ENCODE data around the gene DMXL2.
"Not testable (repeated sequence)": the region's sequence is repeated elsewhere in the genome, so short reads cannot be mapped to it uniquely, and the experiment has no call there.

Gene DMXL2

DNA sequence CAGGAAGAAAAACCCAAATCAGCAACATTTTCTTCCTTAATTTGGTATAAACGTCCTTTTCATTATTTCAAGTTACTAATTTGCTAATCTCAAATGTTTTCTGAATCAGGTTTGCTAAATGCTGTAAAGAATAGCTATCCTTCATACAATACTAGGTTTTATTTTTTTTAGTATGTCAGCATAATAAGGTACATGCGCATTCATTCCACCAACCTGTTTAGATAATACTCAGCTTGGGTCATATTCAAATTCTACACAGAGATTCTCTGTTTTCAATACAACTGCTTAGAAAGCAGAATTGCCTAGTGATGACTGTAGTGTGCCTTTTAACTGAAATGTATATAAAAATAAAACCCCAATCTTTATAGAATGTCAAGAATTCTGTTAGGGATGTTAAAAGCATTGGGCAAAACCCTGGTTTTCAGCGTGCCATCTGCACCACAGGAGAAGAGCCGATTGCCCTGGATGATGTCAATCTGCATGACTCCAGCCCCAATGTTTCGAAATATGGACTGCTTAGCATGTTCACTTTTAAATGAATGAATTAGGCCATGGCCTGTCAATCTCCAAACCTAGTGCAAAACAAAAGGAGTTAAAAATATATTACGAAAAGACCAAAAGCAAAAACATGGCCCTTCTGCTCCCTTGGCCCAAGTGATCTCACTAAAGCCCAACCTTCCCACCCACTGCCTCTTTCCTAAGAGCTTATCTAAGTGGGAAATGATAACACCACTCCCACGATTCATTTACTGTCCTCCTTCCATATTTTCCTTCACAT, 173.8 kb downstream of the DMXL2 start:
- DNase-seq (no peak), ATAC-seq (no peak)
- peaks cover 3% of the 10 kb centered on the region for H3K4me1 Mint-ChIP-seq
- peaks cover 10% of the 10 kb centered on the region for H3K36me3 Mint-ChIP-seq (ENCODE audit: low read depth)
- no peaks in the 10 kb centered on the region for H3K9me3 Mint-ChIP-seq
- H3K4me3 Mint-ChIP-seq: no peak overlapping the region
- H3K27me3 Mint-ChIP-seq: no peaks in the 10 kb centered on the region
- H3K27ac Mint-ChIP-seq: no peak overlapping the region

GRCh38 chr15:51447855-51448621, 174.5 kb downstream of the DMXL2 start:
- H3K27me3 Mint-ChIP-seq: no peaks in the 10 kb centered on the region
- H3K27ac Mint-ChIP-seq: no peak overlapping the region
- no peaks in the 10 kb centered on the region for H3K9me3 Mint-ChIP-seq
- ATAC-seq (no peak), DNase-seq (no peak)
- no peak overlapping the region for H3K4me3 Mint-ChIP-seq
- peaks cover 10% of the 10 kb centered on the region for H3K36me3 Mint-ChIP-seq (ENCODE audit: low read depth)
- H3K4me1 Mint-ChIP-seq: peaks cover 3% of the 10 kb centered on the region

DNA sequence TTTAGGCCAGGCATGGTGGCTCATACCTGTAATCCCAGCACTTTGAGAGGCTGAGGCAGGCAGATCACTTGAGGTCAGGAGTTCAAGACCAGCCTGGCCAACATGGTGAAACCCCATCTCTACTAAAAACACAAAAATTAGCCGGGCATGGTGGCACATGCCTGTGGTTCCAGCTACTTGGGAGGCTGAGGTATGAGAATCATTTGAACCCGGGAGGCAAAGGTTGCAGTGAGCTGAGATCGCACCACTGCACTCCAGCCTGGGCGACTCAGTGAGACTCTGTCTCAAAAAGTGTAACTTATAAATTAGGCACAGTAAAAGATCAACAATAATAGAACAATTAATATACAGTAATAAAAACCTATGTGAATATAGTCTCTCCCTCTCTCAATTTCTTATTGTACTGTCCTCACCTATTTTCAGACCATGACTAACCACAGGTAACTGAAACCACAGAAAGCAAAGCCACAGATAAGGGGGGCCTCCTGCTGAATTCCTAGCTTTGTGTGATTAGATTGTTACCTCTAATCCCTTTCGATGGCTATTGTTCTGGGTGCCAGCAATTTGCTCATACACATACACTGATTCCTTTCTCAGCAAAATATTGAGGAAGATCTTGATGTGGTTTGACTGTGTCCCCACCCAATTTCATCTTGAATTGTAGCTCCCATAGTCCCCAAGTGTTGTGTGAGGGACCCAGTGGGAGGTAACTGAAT, 176.4 kb downstream of the DMXL2 start:
- H3K36me3 Mint-ChIP-seq (ENCODE audit: low read depth): peaks cover 10% of the 10 kb centered on the region
- H3K27me3 Mint-ChIP-seq, DNase-seq, H3K4me1 Mint-ChIP-seq, ATAC-seq, H3K4me3 Mint-ChIP-seq, H3K27ac Mint-ChIP-seq, H3K9me3 Mint-ChIP-seq: not testable (repeated sequence)

GRCh38 chr15:51444807-51445206, 177.8 kb downstream of the DMXL2 start:
- ATAC-seq (no peak), DNase-seq (no peak)
- Mint-ChIP-seq H3K4me1 (peaks cover 3% of the 10 kb centered on the region), H3K4me3 (no peak overlapping the region), H3K36me3 (ENCODE audit: low read depth) (peaks cover 5% of the 10 kb centered on the region), H3K27ac (no peak overlapping the region), H3K9me3 (no peaks in the 10 kb centered on the region), H3K27me3 (peaks cover 6% of the 10 kb centered on the region)

DNA sequence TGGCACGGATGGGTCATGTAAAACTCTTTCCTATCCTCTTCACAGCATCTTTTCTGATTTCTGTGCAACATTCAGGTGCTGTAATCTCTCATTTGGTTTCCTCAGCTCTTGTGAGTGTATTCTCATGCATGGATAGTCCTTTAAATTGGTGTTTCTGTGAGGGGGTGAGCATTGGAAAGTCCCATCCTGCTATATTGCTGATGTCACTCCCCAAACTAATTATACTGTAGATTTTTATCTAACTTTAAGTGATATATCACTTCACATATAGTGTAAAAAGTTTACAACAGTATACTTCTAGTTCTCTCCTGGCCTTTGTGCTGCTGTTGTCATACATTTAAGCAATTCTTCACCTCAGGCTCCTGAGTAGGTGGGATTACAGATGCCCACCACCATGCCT, 178.5 kb downstream of the DMXL2 start:
- no peak overlapping the region for H3K4me3 Mint-ChIP-seq
- peaks cover 3% of the 10 kb centered on the region for H3K4me1 Mint-ChIP-seq
- H3K27ac Mint-ChIP-seq: no peak overlapping the region
- H3K36me3 Mint-ChIP-seq (ENCODE audit: low read depth): peaks cover under 1% of the 10 kb centered on the region
- no peak for DNase-seq
- no peak for ATAC-seq
- no peaks in the 10 kb centered on the region for H3K9me3 Mint-ChIP-seq
- peaks cover 6% of the 10 kb centered on the region for H3K27me3 Mint-ChIP-seq

GRCh38 chr15:51443282-51443914, 179.2 kb downstream of the DMXL2 start:
- Mint-ChIP-seq H3K27me3 (peaks cover 7% of the 10 kb centered on the region), H3K27ac (no peak overlapping the region), H3K4me1 (peaks cover 3% of the 10 kb centered on the region), H3K4me3 (no peak overlapping the region), H3K36me3 (ENCODE audit: low read depth) (no peaks in the 10 kb centered on the region), H3K9me3 (no peaks in the 10 kb centered on the region)
- ATAC-seq (no peak), DNase-seq (no peak)

DNA sequence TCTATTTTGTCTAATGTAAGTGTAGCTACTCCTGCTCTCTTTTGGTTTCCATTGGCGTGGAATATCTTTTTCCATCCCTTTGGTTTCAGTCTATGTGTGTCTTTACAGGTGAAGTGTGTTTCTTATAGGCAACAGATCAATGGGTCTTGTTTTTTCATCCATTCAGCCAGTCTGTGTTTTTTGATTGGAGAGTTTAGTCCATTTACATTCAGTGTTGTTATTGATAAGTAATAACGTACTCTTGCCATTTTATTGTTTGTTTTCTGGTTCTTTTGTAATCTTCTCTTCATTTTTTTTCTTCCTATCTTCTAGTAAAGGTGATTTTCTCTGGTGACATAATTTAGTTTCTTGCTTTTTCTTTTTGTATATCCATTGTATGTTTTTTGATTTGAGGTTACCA, 184.0 kb downstream of the DMXL2 start:
- Mint-ChIP-seq H3K27me3 (peaks cover 12% of the 10 kb centered on the region), H3K36me3 (ENCODE audit: low read depth) (no peaks in the 10 kb centered on the region), H3K27ac (no peak overlapping the region), H3K9me3 (no peaks in the 10 kb centered on the region), H3K4me1 (no peaks in the 10 kb centered on the region), H3K4me3 (no peak overlapping the region)
- no peak for ATAC-seq
- DNase-seq: no peak

GRCh38 chr15:51425517-51426040, 197.0 kb downstream of the DMXL2 start:
- Mint-ChIP-seq H3K27ac (no peak overlapping the region), H3K4me3 (no peak overlapping the region), H3K9me3 (peaks cover 4% of the 10 kb centered on the region)

DNA sequence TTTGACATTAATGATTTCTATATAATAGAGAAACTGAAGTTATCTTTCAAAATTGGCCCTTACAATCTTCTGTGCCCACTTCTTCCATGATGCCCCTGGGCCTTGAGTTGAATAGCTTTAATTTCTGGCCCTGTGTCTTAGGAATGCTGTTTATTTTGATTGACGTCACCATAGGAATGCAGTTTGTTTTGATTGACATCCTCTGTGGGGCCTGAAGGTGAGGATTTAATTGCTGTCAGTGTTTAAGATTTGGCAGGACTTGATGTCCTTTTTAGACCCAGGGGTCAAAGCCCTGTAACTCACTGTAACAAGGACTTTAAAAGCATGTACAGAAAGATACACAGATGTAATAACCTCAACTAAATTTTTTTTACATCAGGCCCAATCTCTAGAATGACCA, 197.8 kb downstream of the DMXL2 start:
- H3K9me3 Mint-ChIP-seq: peaks cover 4% of the 10 kb centered on the region
- H3K4me1 Mint-ChIP-seq: no peaks in the 10 kb centered on the region
- H3K36me3 Mint-ChIP-seq (ENCODE audit: low read depth): no peaks in the 10 kb centered on the region
- no peak overlapping the region for H3K27ac Mint-ChIP-seq
- no peak overlapping the region for H3K4me3 Mint-ChIP-seq
- DNase-seq (no peak), ATAC-seq (no peak)
- H3K27me3 Mint-ChIP-seq: peaks cover 8% of the 10 kb centered on the region

More at GRCh38 chr15:51425517-51426040, 197.0 kb downstream of the DMXL2 start:
- Mint-ChIP-seq H3K27me3 (peaks cover 8% of the 10 kb centered on the region), H3K36me3 (ENCODE audit: low read depth) (no peaks in the 10 kb centered on the region), H3K4me1 (no peaks in the 10 kb centered on the region)
- DNase-seq (no peak), ATAC-seq (no peak)

DNA sequence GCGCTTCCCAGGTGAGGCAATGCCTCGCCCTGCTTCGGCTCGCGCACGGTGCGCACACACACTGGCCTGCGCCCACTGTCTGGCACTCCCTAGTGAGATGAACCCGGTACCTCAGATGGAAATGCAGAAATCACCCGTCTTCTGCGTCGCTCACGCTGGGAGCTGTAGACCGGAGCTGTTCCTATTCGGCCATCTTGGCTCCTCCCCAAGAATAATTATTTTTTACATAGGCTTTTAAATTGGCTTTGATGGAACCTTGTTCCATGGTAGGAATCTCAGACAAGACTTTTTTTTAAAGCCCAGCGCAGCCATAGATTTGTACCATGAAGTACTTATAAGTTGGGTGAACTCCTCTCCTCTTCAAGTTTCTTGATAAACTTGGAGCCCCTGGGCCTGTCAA, 199.5 kb downstream of the DMXL2 start:
- H3K4me3 Mint-ChIP-seq; H3K36me3 Mint-ChIP-seq (ENCODE audit: low read depth); H3K4me1 Mint-ChIP-seq; H3K27me3 Mint-ChIP-seq; H3K9me3 Mint-ChIP-seq; H3K27ac Mint-ChIP-seq; ATAC-seq; DNase-seq: not testable (repeated sequence)

DNA sequence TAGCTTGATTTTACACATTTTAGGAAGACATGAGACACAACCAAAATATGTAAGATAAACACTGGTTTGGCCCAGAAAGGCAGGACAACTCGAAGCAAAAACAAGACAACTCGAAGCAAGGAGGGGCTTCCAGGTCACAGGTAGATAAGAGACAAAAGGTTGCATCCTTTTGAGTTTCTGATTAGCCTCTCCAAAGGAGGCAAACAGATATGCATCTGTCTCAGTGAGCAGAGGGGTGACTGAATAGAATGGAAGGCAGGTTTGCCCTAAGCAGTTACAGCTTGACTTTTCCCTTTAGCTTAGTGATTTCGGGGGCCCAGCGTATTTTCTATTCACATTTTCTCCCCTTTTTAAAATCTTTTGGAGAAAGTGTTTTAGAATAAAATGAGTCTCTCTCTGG, 206.4 kb downstream of the DMXL2 start:
- H3K4me1 Mint-ChIP-seq: no peaks in the 10 kb centered on the region
- H3K9me3 Mint-ChIP-seq: no peaks in the 10 kb centered on the region
- no peaks in the 10 kb centered on the region for H3K27me3 Mint-ChIP-seq
- H3K4me3 Mint-ChIP-seq: no peak overlapping the region
- H3K27ac Mint-ChIP-seq: no peak overlapping the region
- no peak for ATAC-seq
- DNase-seq: no peak
- no peaks in the 10 kb centered on the region for H3K36me3 Mint-ChIP-seq (ENCODE audit: low read depth)

- Mint-ChIP-seq H3K27me3 (peaks cover 2% of the 10 kb centered on the region), H3K9me3 (no peaks in the 10 kb centered on the region), H3K4me1 (no peaks in the 10 kb centered on the region), H3K4me3 (no peak overlapping the region), H3K36me3 (ENCODE audit: low read depth) (no peaks in the 10 kb centered on the region), H3K27ac (no peak overlapping the region)
- ATAC-seq (no peak), DNase-seq (no peak)
These were observed 208.2 kb downstream of the DMXL2 start for GRCh38 chr15:51414256-51414860.

GRCh38 chr15:51405693-51406523, 216.7 kb downstream of the DMXL2 start:
- Mint-ChIP-seq H3K36me3 (ENCODE audit: low read depth) (no peaks in the 10 kb centered on the region), H3K4me1 (no peaks in the 10 kb centered on the region), H3K9me3 (no peaks in the 10 kb centered on the region), H3K27ac (no peak overlapping the region), H3K4me3 (no peak overlapping the region), H3K27me3 (peaks cover 13% of the 10 kb centered on the region)
- DNase-seq (no peak), ATAC-seq (no peak)
